TTC549 (cell line): ENCODE data around the gene RS1.

ENCODE experiments used
- FAIRE-seq: peaks from 2 replicates; lab custom pipeline; 2012; peaks lifted over from hg19 to GRCh38; lab: Jason Lieb, UNC

Gene RS1

DNA sequence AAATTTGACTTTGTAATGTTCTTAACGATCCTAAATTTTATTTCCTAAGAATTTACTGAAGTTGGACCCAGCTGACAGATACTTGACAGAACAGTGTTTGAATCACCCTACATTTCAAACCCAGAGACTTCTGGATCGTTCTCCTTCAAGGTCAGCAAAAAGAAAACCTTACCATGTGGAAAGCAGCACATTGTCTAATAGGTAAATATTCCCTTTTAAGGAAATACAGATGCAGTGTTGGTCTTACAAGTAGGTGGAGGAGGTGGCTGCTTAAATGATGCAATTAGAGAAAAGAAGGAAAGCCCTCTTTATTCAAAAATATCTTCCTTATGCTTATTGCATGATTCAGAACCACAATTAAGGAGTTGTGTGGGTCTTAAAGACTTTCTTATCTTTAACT, 73.5 kb downstream of the RS1 start:
- FAIRE-seq, result no peak

- no peak for FAIRE-seq
These were observed 75.8 kb downstream of the RS1 start for GRCh38 chrX:18596096-18596495.

- no peak for FAIRE-seq
These were observed 77.8 kb downstream of the RS1 start for GRCh38 chrX:18594079-18594478.

DNA sequence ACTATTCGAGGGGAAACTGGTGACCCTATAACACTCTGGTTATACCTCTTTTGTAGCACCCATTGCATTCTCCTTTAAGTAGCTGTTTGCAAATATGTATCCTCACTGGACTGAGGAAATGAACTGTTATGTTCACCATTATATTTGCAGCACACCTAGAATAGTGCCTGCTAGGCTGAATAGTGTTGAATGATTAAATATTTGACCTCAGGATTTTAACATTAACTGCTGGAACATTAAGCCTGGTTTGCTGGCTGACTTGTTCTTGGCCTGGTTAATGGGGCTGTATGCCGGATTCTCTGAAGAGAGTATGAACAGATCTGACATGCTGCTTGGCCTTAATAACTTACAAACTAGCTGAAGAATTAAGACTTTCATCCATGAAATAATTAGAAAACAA, 80.1 kb downstream of the RS1 start:
- no peak for FAIRE-seq
